Placental pericyte (primary cell): ENCODE results near the gene ADGRG7. TPM values are rescaled to one million over a fixed set of nuclear protein-coding genes. Genes with fewer than 3 reads are reported as not detected.

Experiments
- small RNA-seq: library from RNA; depleted of rRNA; stranded (forward); fragments of <200 nt; gene quantifications from one replicate; pipeline ENCODE3, GENCODE V24; 2012; ENCODE audit warnings: low replicate concordance
- total RNA-seq: library from RNA; depleted of rRNA; stranded (reverse); fragments of >200 nt; gene quantifications from 2 replicates; pipeline ENCODE4 v1.2.3, GENCODE V29; 2012

ADGRG7 gene
- not detected in 2 replicates for total RNA-seq

GRCh38 chr3:100609305-100609704 is at the start of gene ADGRG7:
Gene ADGRG7, plus strand, starts transcription at chr3:100609601. Its CDS starts 256 bp downstream, at chr3:100609857.

DNA sequence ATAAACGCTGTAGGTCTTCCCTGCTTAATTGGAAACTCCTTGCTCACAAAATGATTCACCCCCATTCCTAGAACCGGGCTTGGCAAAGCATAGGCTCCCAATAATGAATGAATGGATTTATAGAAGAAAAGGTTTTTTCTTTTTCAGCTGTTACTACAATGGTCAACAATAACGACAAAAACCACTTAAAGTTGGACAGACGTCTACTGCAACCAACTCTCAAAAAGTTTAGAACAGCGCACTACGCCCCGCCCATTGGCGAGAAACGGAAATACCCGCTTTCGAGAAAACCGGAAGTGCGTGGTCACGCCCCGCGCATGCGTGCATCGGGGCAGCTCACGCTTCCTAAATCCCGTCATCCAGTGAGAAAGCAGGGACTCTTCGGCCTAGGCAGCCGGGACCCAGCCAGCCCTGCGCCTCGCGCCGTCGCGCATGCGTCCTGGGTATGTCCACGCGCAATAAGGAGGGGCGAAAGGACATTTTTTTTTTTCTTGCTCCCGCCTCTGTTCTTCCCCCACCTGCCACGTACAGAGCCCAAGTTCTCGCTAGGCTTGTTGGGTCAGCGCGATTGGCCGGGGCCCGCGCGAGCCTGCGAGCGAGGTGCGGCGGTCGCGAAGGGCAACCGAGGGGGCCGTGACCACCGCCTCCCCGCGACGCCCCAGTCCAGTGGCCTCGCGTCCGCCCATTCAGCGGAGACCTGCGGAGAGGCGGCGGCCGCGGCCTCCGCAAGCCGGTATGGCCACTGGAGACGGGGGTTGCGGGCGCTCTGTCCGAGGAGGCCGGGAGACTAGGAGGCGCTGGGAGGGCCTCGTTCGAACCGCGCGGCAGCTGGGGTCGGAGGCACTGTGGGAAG is 99.8 kb downstream of the ADGRG7 start, which contains the start of gene TFG:
Gene TFG, plus strand, starts transcription at position 506 of the 853 bp plus-strand sequence. CDS start 4,192 bp downstream, outside the sequence.

Small RNAs within 50 kb of the gene (small RNA-seq; reads per million reads assigned to genes)
- not detected for gene RF00322

Other genes starting within 250 kb of the ADGRG7 start
- 47.1 and 70.2 TPM in 2 replicates for gene TOMM70, start 208.5 kb upstream of the ADGRG7 start, total RNA-seq
- 3.0 and 4.2 TPM in 2 replicates for gene LNP1, start 208.1 kb upstream of the ADGRG7 start, total RNA-seq
- gene TMEM45A, start 117.0 kb upstream of the ADGRG7 start, total RNA-seq = 28.0 and 33.6 TPM in 2 replicates
- gene TFG, start 99.9 kb downstream of the ADGRG7 start, total RNA-seq = 129 and 146 TPM in 2 replicates